ENCODE measurements around the gene ADCK1.
"Not testable (repeated sequence)": the region's sequence is repeated elsewhere in the genome, so short reads cannot be mapped to it uniquely, and the experiment has no call there.

The ADCK1 gene

GRCh38 chr14:77799863-77800730, at the start of gene ADCK1:
ADCK1 (plus strand) TSS chr14:77800109; CDS start chr14:77818979, 18,870 bp downstream.
- DNase-seq, result peak; percentile 81

- DNase-seq, result no peak
Measured at GRCh38 chr14:77752266-77752665, 47.6 kb upstream of the ADCK1 start.

GRCh38 chr14:77752799-77753516, 47.0 kb upstream of the ADCK1 start:
- DNase-seq, result no peak

- peak; percentile 41 for DNase-seq
Measured at GRCh38 chr14:77760381-77761204, 39.3 kb upstream of the ADCK1 start, which contains the start of gene SNW1. SNW1 (minus strand) TSS chr14:77761156; CDS start chr14:77761127, 29 bp downstream.

GRCh38 chr14:77761205-77761931, 38.5 kb upstream of the ADCK1 start:
- DNase-seq, result peak; percentile 92

GRCh38 chr14:77763316-77763715, 36.6 kb upstream of the ADCK1 start:
- no peak for DNase-seq

- DNase-seq, result no peak
Measured at GRCh38 chr14:77763978-77764377, 35.9 kb upstream of the ADCK1 start.

- DNase-seq, result not testable (repeated sequence)
Measured at GRCh38 chr14:77768442-77769069, 31.4 kb upstream of the ADCK1 start.

GRCh38 chr14:77773966-77774365, 25.9 kb upstream of the ADCK1 start:
- not testable (repeated sequence) for DNase-seq

- DNase-seq, result no peak
Measured at GRCh38 chr14:77782202-77782601, 17.7 kb upstream of the ADCK1 start.

- no peak for DNase-seq
Measured at GRCh38 chr14:77786148-77786547, 13.8 kb upstream of the ADCK1 start.

- no peak for DNase-seq
Measured at GRCh38 chr14:77790566-77791224, 9.2 kb upstream of the ADCK1 start.

GRCh38 chr14:77791225-77791600, 8.7 kb upstream of the ADCK1 start:
- no peak for DNase-seq

GRCh38 chr14:77793255-77793654, 6.7 kb upstream of the ADCK1 start:
- DNase-seq, result not testable (repeated sequence)

GRCh38 chr14:77794357-77794756, 5.6 kb upstream of the ADCK1 start:
- no peak for DNase-seq

GRCh38 chr14:77799456-77799855, 453 bp upstream of the ADCK1 start:
- not testable (repeated sequence) for DNase-seq

- DNase-seq, result no peak
Measured at GRCh38 chr14:77800814-77801213, 905 bp downstream of the ADCK1 start.

- no peak for DNase-seq
Measured at GRCh38 chr14:77804592-77804991, 4.7 kb downstream of the ADCK1 start.

GRCh38 chr14:77805706-77806105, 5.8 kb downstream of the ADCK1 start:
- no peak for DNase-seq

- DNase-seq, result no peak
Measured at GRCh38 chr14:77808250-77808649, 8.3 kb downstream of the ADCK1 start.

- DNase-seq, result no peak
Measured at GRCh38 chr14:77809011-77809410, 9.1 kb downstream of the ADCK1 start.

All from NCI-H510A treated with DMSO at 0.1 percent for 48 hours (cell line).